SH-SY5Y (cell line): ENCODE measurements around the gene CDKN2A.

Experiments used
- GATA2 ChIP-seq: IDR thresholded peaks from 2 replicates; pipeline ENCODE4 v1.6.1; 2011; ENCODE audit warnings: mild to moderate bottlenecking, low read depth, low read length
- GATA3 ChIP-seq: IDR thresholded peaks from 2 replicates; pipeline ENCODE4 v1.6.1; 2011; ENCODE audit warnings: low read depth, mild to moderate bottlenecking, low read length, moderate library complexity

- TF ChIP-seq GATA2: no peak
- TF ChIP-seq GATA3: no peak
Observed at GRCh38 chr9:21961569-21961968, 32.6 kb downstream of the CDKN2A start.
